HCT116 (cell line): ENCODE measurements around the gene IL17RA. TPM values are rescaled to one million over a fixed set of nuclear protein-coding genes. Genes with fewer than 3 reads are reported as not detected.

Experiments
- ATAC-seq: fragments of 200-7000 bp; cut with Tn5 transposase; 2 replicates; pipeline ENCODE4 v1.9.1; 2020; ENCODE audit warnings: mild to moderate bottlenecking, moderate library complexity
- BruUV-seq: library from RNA; stranded (reverse); fragments of 400-500 nt; replicated peaks from 2 replicates; lab custom pipeline; 2021; lab: Mats Ljungman, UMichigan
- CTCF ChIA-PET: fragments of 300-600 bp; sonication (Branson Sonifier 250); formaldehyde crosslinking; loops from one replicate; lab custom pipeline; 2021; ENCODE audit warnings: antibody characterized with exemption; lab: Charles Lee
- POLR2A ChIA-PET: fragments of 300-600, 350-600 bp; sonication (Branson Sonifier 250); formaldehyde crosslinking; loops from one replicate; lab custom pipeline; 2021; ENCODE audit warnings: antibody characterized with exemption; lab: Charles Lee
- RAD21 ChIA-PET, 2 experiments: fragments of 300-600 bp; sonication (Branson Sonifier 250); formaldehyde crosslinking; loops; one replicate each; lab custom pipeline; 2023; ENCODE audit warnings: low total read pairs in 2 of 2; ENCODE audit not compliant: uncharacterized antibody in 2 of 2, unreplicated experiment in 2 of 2, low non-redundant PET in 1 of 2; lab: Charles Lee
- DNase-seq: peaks from one replicate; pipeline ENCODE4 v3.0.0-alpha.2; 2010; ENCODE audit warnings: low read depth, low spot score
- H2AFZ ChIP-seq: fragments of 200-600 bp; shearing (Covaris generic), sonication (generic); 2 replicates; pipeline ENCODE4 v1.6.1; 2017; ENCODE audit warnings: low read depth, mixed run types, mixed read lengths, antibody characterized with exemption, low read length; ENCODE audit not compliant: poor library complexity, severe bottlenecking
- H3K27ac ChIP-seq: 2 replicates; pipeline ENCODE4 v1.5.1; 2012; ENCODE audit warnings: low read depth, low read length
- H3K27me3 ChIP-seq: fragments of 200-600 bp; sonication (generic); 2 replicates; pipeline ENCODE4 v1.6.1; 2016; ENCODE audit warnings: mixed run types, low read length, mixed read lengths; ENCODE audit not compliant: insufficient read depth
- H3K36me3 ChIP-seq, 2 experiments: fragments of 200-500 bp in 1 of 2; fragments of 200-600 bp in 1 of 2; sonication (Bioruptor generic) in 1 of 2; sonication (generic) in 1 of 2; 2 replicates each; pipeline versions ENCODE4 v1.5.1 to v1.6.1; 2014 to 2016; ENCODE audit warnings: low read length in 2 of 2, inconsistent platforms in 1 of 2, mixed read lengths in 1 of 2, mixed run types in 1 of 2; ENCODE audit not compliant: insufficient read depth in 2 of 2, control insufficient read depth in 1 of 2
- H3K4me1 ChIP-seq, 2 experiments: fragments of 200-600 bp in 1 of 2; sonication (generic) in 1 of 2; 2 replicates each; pipeline versions ENCODE4 v1.5.1 to v1.6.1; 2012 to 2017; ENCODE audit warnings: low read length in 2 of 2, inconsistent platforms in 1 of 2, mild to moderate bottlenecking in 1 of 2, mixed read lengths in 1 of 2, mixed run types in 1 of 2, moderate library complexity in 1 of 2; ENCODE audit not compliant: insufficient read depth in 2 of 2, control insufficient read depth in 1 of 2
- H3K4me2 ChIP-seq: fragments of 200-600 bp; sonication (generic); 2 replicates; pipeline ENCODE4 v1.6.1; 2017; ENCODE audit warnings: mixed run types, low read length, mixed read lengths
- H3K4me3 ChIP-seq, 2 experiments: fragments of 200-600 bp in 1 of 2; sonication (generic) in 1 of 2; replicated peaks in 1 of 2; 2 replicates each; pipeline ENCODE4 v1.5.1; 2011 to 2016; ENCODE audit warnings: low read length in 2 of 2, control low read depth in 1 of 2, low read depth in 1 of 2, mild to moderate bottlenecking in 1 of 2, mixed read lengths in 1 of 2, mixed run types in 1 of 2
- H3K79me2 ChIP-seq: fragments of 200-600 bp; sonication (generic); 2 replicates; pipeline ENCODE4 v1.6.1; 2017; ENCODE audit warnings: mild to moderate bottlenecking, mixed run types, low read length, moderate library complexity, mixed read lengths; ENCODE audit not compliant: insufficient read depth
- H3K9ac ChIP-seq: fragments of 200-600 bp; sonication (generic); 2 replicates; pipeline ENCODE4 v1.6.1; 2016; ENCODE audit warnings: low read length, mixed read lengths
- H3K9me2 ChIP-seq: fragments of 200-600 bp; sonication (generic), shearing (Covaris generic); 2 replicates; pipeline ENCODE4 v1.6.1; 2017; ENCODE audit warnings: mixed run types, mild to moderate bottlenecking, moderate library complexity; ENCODE audit not compliant: insufficient read depth
- H3K9me3 ChIP-seq, 2 experiments: fragments of 200-500 bp in 1 of 2; fragments of 200-600 bp in 1 of 2; sonication (Bioruptor generic) in 1 of 2; sonication (generic) in 1 of 2; 2 replicates each; pipeline ENCODE4 v1.6.1; 2014 to 2017; ENCODE audit warnings: low read length in 2 of 2, mixed read lengths in 2 of 2, inconsistent platforms in 1 of 2, low read depth in 1 of 2, mild to moderate bottlenecking in 1 of 2, mixed run types in 1 of 2, moderate library complexity in 1 of 2; ENCODE audit not compliant: control insufficient read depth in 1 of 2, insufficient read depth in 1 of 2
- H4K20me1 ChIP-seq: fragments of 200-600 bp; sonication (generic), shearing (Covaris generic); 2 replicates; pipeline ENCODE4 v1.6.1; 2017; ENCODE audit warnings: mixed run types, mild to moderate bottlenecking, moderate library complexity; ENCODE audit not compliant: insufficient read depth
- CEBPB ChIP-seq: IDR thresholded peaks from 2 replicates; pipeline ENCODE4 v1.6.1; 2012; ENCODE audit warnings: low read depth
- CTCF ChIP-seq, 3 experiments: fragments of 200-600 bp in 1 of 3; sonication (generic) in 1 of 3; IDR thresholded peaks in 2 of 3; conservative IDR thresholded peaks in 1 of 3; 2 replicates each; pipeline ENCODE4 v1.5.1; 2012 to 2017; ENCODE audit warnings: low read depth in 2 of 3, low read length in 2 of 3, antibody characterized with exemption in 1 of 3, borderline replicate concordance in 1 of 3, control low read depth in 1 of 3, mild to moderate bottlenecking in 1 of 3, mixed read lengths in 1 of 3, mixed run types in 1 of 3, moderate library complexity in 1 of 3; ENCODE audit not compliant: insufficient read depth in 1 of 3
- ELF1 ChIP-seq: IDR thresholded peaks from 2 replicates; pipeline ENCODE4 v1.6.1; 2012; ENCODE audit warnings: low read depth, borderline replicate concordance
- EZH2 ChIP-seq: fragments of 200-600 bp; sonication (generic); IDR thresholded peaks from 2 replicates; pipeline ENCODE4 v1.6.1; 2017; ENCODE audit warnings: antibody characterized with exemption, mixed run types
- EZH2phosphoT487 ChIP-seq: fragments of 200-600 bp; IDR thresholded peaks from 2 replicates; pipeline ENCODE4 v1.6.1; 2018; ENCODE audit warnings: antibody characterized with exemption, borderline replicate concordance
- FOSL1 ChIP-seq: IDR thresholded peaks from 2 replicates; pipeline ENCODE4 v1.6.1; 2012; ENCODE audit warnings: low read depth
- JUND ChIP-seq: IDR thresholded peaks from 2 replicates; pipeline ENCODE4 v1.6.1; 2012
- POLR2A ChIP-seq: IDR thresholded peaks from 2 replicates; pipeline ENCODE4 v1.7.0; 2011; ENCODE audit warnings: borderline replicate concordance; ENCODE audit not compliant: insufficient read depth, insufficient read length; ENCODE audit errors: extremely low read depth
- POLR2AphosphoS5 ChIP-seq: IDR thresholded peaks from 2 replicates; pipeline ENCODE4 v1.6.1; 2011; ENCODE audit warnings: mild to moderate bottlenecking, low read depth, low read length, moderate library complexity
- RAD21 ChIP-seq: IDR thresholded peaks from 2 replicates; pipeline ENCODE4 v1.6.1; 2012; ENCODE audit warnings: low read depth, mild to moderate bottlenecking
- REST ChIP-seq: IDR thresholded peaks from 2 replicates; pipeline ENCODE4 v1.6.1; 2012; ENCODE audit warnings: low read depth
- SIN3A ChIP-seq: IDR thresholded peaks from 2 replicates; pipeline ENCODE4 v1.6.1; 2012; ENCODE audit warnings: low read depth
- SP1 ChIP-seq: IDR thresholded peaks from 2 replicates; pipeline ENCODE4 v1.6.1; 2012; ENCODE audit warnings: low read depth
- SRF ChIP-seq: IDR thresholded peaks from 2 replicates; pipeline ENCODE4 v1.6.1; 2012; ENCODE audit warnings: low read depth
- TCF7L2 ChIP-seq: IDR thresholded peaks from 2 replicates; pipeline ENCODE4 v1.7.0; 2011; ENCODE audit warnings: borderline replicate concordance, inconsistent platforms; ENCODE audit not compliant: insufficient read depth, insufficient read length; ENCODE audit errors: extremely low read depth
- YY1 ChIP-seq: IDR thresholded peaks from 2 replicates; pipeline ENCODE4 v1.6.1; 2011; ENCODE audit warnings: low read length, low read depth, moderate library complexity, mild to moderate bottlenecking; ENCODE audit not compliant: insufficient replicate concordance; ENCODE audit errors: extremely low read depth
- ZBTB33 ChIP-seq: IDR thresholded peaks from 2 replicates; pipeline ENCODE4 v1.6.1; 2011; ENCODE audit warnings: mild to moderate bottlenecking, low read length, moderate library complexity; ENCODE audit not compliant: insufficient replicate concordance; ENCODE audit errors: extremely low read depth
- ZNF274 ChIP-seq: fragments of 200-500 bp; sonication (Bioruptor generic); IDR thresholded peaks from 2 replicates; pipeline ENCODE4 v1.6.1; 2014; ENCODE audit warnings: mild to moderate bottlenecking, low read depth, low read length, inconsistent platforms
- intact Hi-C: fragments of 100-400 bp; cut with micrococcal nuclease; formaldehyde crosslinking; loops from 2 replicates; pipeline ENCODE4 v1.10.0; 2022
- total RNA-seq: library from RNA; stranded (reverse); gene quantifications from one replicate; pipeline ENCODE4 v1.2.1, GENCODE V29; 2021; ENCODE audit not compliant: unreplicated experiment

The IL17RA gene
- total RNA-seq, 1 experiment from 2014 or later = 17.3 TPM

- Histone ChIP-seq H3K27me3 (no peaks in the 10 kb centered on the region), H2AFZ (no peak overlapping the region), H3K4me2 (no peak overlapping the region), H3K4me3 (no peak overlapping the region), H3K79me2 (peaks cover 23% of the 10 kb centered on the region), H3K9me2 (no peaks in the 10 kb centered on the region), H3K27ac (no peak overlapping the region), H3K36me3 (no peaks in the 10 kb centered on the region), H3K4me1 (peaks cover 8 to 20% of the 10 kb centered on the region in 2 experiments), H4K20me1 (peaks cover 5% of the 10 kb centered on the region; the same call in 1 of the 2 replicates), H3K9me3 (no peaks in the 10 kb centered on the region), H3K9ac (no peak overlapping the region)
- no peak for ATAC-seq
- POLR2A ChIA-PET = no interaction called here
- no peak for DNase-seq
- intact Hi-C loops = no loop called here
- BruUV-seq = no TSS peak
- CTCF ChIA-PET = interaction anchor here (1.2 kb wide), 1 partner anchor 23 kb away, joined by 4 read pairs; no protein-coding TSS in a partner anchor
- RAD21 ChIA-PET = no interaction called here
- no peak for TF ChIP-seq ELF1
- no peak for TF ChIP-seq JUND
- TF ChIP-seq EZH2phosphoT487 = no peak
- TF ChIP-seq REST = no peak
- TF ChIP-seq FOSL1 = no peak
- TF ChIP-seq POLR2AphosphoS5 = no peak
- no peak for TF ChIP-seq POLR2A
- TF ChIP-seq YY1 = no peak
- no peak for TF ChIP-seq ZBTB33
- no peak for TF ChIP-seq RAD21
- TF ChIP-seq ZNF274 = no peak
- no peak for TF ChIP-seq CEBPB
- no peak for TF ChIP-seq CTCF (IDR thresholded peaks at IDR 0.05 in 2 of 3, conservative IDR thresholded peaks at IDR 0.05 in 1 of 3; ENCODE audit: borderline replicate concordance in 1 of 3, insufficient read depth in 1 of 3, low read depth in 2 of 3, low read length in 2 of 3)
- no peak for TF ChIP-seq SIN3A
- TF ChIP-seq SP1 = no peak
- TF ChIP-seq EZH2 = no peak
- no peak for TF ChIP-seq SRF
- no peak for TF ChIP-seq TCF7L2
These were observed 49.6 kb upstream of the IL17RA start for GRCh38 chr22:17035246-17035645.
